Activated naive CD8-positive, alpha-beta T cell treated with anti-CD3 and anti-CD28 coated beads, Interleukin-2, amount 10 ng/mL, durations not matched to agents 7 days and 5 days (primary cell): ENCODE data around the gene PTBP3. TPM values are rescaled to one million over a fixed set of nuclear protein-coding genes. Genes with fewer than 3 reads are reported as not detected.
"Not testable (repeated sequence)": the region's sequence is repeated elsewhere in the genome, so short reads cannot be mapped to it uniquely, and the experiment has no call there.

Source experiments
- ATAC-seq: fragments of 150-1000 bp; cut with Tn5 transposase; one replicate; pipeline ENCODE4 v1.10.0; 2021; ENCODE audit warnings: low read depth, moderate library complexity
- POLR2A ChIA-PET: fragments of 350-600 bp; sonication (Branson Sonifier 250); formaldehyde crosslinking; loops from one replicate; lab custom pipeline; 2021; ENCODE audit warnings: antibody characterized with exemption; lab: Charles Lee
- DNase-seq: peaks from one replicate; pipeline ENCODE4 v3.0.0; 2021
- H3K27ac Mint-ChIP-seq: one replicate; pipeline ENCODE4 v1.8.0; 2022; ENCODE audit warnings: mild to moderate bottlenecking, mixed read lengths
- H3K27me3 Mint-ChIP-seq: one replicate; pipeline ENCODE4 v1.8.0; 2022; ENCODE audit warnings: mild to moderate bottlenecking, moderate library complexity, mixed read lengths
- H3K36me3 Mint-ChIP-seq: one replicate; pipeline ENCODE4 v1.8.0; 2021; ENCODE audit warnings: mild to moderate bottlenecking, mixed read lengths
- H3K4me1 Mint-ChIP-seq: one replicate; pipeline ENCODE4 v1.8.0; 2021; ENCODE audit warnings: mixed read lengths
- H3K4me3 Mint-ChIP-seq: one replicate; pipeline ENCODE4 v1.8.0; 2022; ENCODE audit warnings: mild to moderate bottlenecking, moderate library complexity, mixed read lengths
- H3K9me3 Mint-ChIP-seq: one replicate; pipeline ENCODE4 v1.8.0; 2021; ENCODE audit warnings: mixed read lengths
- total RNA-seq, 2 experiments: library from RNA; stranded (reverse); gene quantifications; one replicate each; pipeline ENCODE4 v1.2.3, GENCODE V29; 2021

Gene PTBP3
- total RNA-seq, 2 experiments from 2014 or later: 144 to 155 TPM

- H3K4me1 Mint-ChIP-seq: peaks cover 26% of the 10 kb centered on the region
- H3K27me3 Mint-ChIP-seq: not testable (repeated sequence)
Observed at GRCh38 chr9:112374232-112374631, 40.8 kb upstream of the PTBP3 start.

GRCh38 chr9:112373666-112374065, 40.2 kb upstream of the PTBP3 start:
- POLR2A ChIA-PET, ATAC-seq, H3K4me3 Mint-ChIP-seq, H3K27me3 Mint-ChIP-seq, H3K27ac Mint-ChIP-seq, DNase-seq: not testable (repeated sequence)
- H3K9me3 Mint-ChIP-seq: peaks cover 16% of the 10 kb centered on the region
- H3K36me3 Mint-ChIP-seq: peaks cover 26% of the 10 kb centered on the region
- peaks cover 25% of the 10 kb centered on the region for H3K4me1 Mint-ChIP-seq

More at GRCh38 chr9:112374232-112374631, 40.8 kb upstream of the PTBP3 start:
- Mint-ChIP-seq H3K36me3 (peaks cover 26% of the 10 kb centered on the region), H3K9me3 (peaks cover 16% of the 10 kb centered on the region)
- POLR2A ChIA-PET, H3K4me3 Mint-ChIP-seq, ATAC-seq, H3K27ac Mint-ChIP-seq, DNase-seq: not testable (repeated sequence)

- POLR2A ChIA-PET: no interaction called here
- ATAC-seq: no peak
- Mint-ChIP-seq H3K4me1 (peaks cover 6% of the 10 kb centered on the region), H3K27me3 (no peaks in the 10 kb centered on the region), H3K27ac (no peak overlapping the region), H3K9me3 (peaks cover 20% of the 10 kb centered on the region), H3K36me3 (peaks cover 26% of the 10 kb centered on the region), H3K4me3 (no peak overlapping the region)
- DNase-seq: no peak
Observed at GRCh38 chr9:112371060-112371459, 37.6 kb upstream of the PTBP3 start.

GRCh38 chr9:112369817-112370216, 36.4 kb upstream of the PTBP3 start:
- DNase-seq (no peak), ATAC-seq (no peak)
- H3K9me3 Mint-ChIP-seq: peaks cover 24% of the 10 kb centered on the region
- no peak overlapping the region for H3K27ac Mint-ChIP-seq
- peaks cover 1% of the 10 kb centered on the region for H3K27me3 Mint-ChIP-seq
- H3K4me1 Mint-ChIP-seq: peaks cover 4% of the 10 kb centered on the region
- H3K4me3 Mint-ChIP-seq: no peak overlapping the region
- POLR2A ChIA-PET: interaction anchor here (2.0 kb wide), 1 partner anchor 10 kb away, joined by 6 read pairs; the partner anchor contains the start of gene HSDL2
- peaks cover 19% of the 10 kb centered on the region for H3K36me3 Mint-ChIP-seq

- DNase-seq: no peak
- POLR2A ChIA-PET: interaction anchor here (1.4 kb wide), 1 partner anchor 12 kb away, joined by 6 read pairs; the partner anchor contains the start of gene HSDL2
- peaks cover 20% of the 10 kb centered on the region for H3K9me3 Mint-ChIP-seq
- peaks cover 5% of the 10 kb centered on the region for H3K27me3 Mint-ChIP-seq
- no peak for ATAC-seq
- H3K27ac Mint-ChIP-seq: no peak overlapping the region
- no peaks in the 10 kb centered on the region for H3K4me1 Mint-ChIP-seq
- H3K36me3 Mint-ChIP-seq: peaks cover 15% of the 10 kb centered on the region
- H3K4me3 Mint-ChIP-seq: no peak overlapping the region
Observed at GRCh38 chr9:112367465-112367864, 34.0 kb upstream of the PTBP3 start.

- H3K27me3 Mint-ChIP-seq: peaks cover 10% of the 10 kb centered on the region
- ATAC-seq (no peak), DNase-seq (no peak)
- H3K4me3 Mint-ChIP-seq: no peak overlapping the region
- H3K27ac Mint-ChIP-seq: no peak overlapping the region
- H3K4me1 Mint-ChIP-seq: peaks cover 4% of the 10 kb centered on the region
- H3K9me3 Mint-ChIP-seq: peaks cover 19% of the 10 kb centered on the region
- peaks cover 13% of the 10 kb centered on the region for H3K36me3 Mint-ChIP-seq
- POLR2A ChIA-PET: interaction anchor here (1.4 kb wide), 1 partner anchor 13 kb away, joined by 6 read pairs; the partner anchor contains the start of gene HSDL2
Observed at GRCh38 chr9:112366591-112366990, 33.2 kb upstream of the PTBP3 start.

GRCh38 chr9:112365257-112365656, 31.8 kb upstream of the PTBP3 start:
- POLR2A ChIA-PET, H3K4me3 Mint-ChIP-seq, H3K27ac Mint-ChIP-seq, H3K4me1 Mint-ChIP-seq, DNase-seq, H3K36me3 Mint-ChIP-seq, ATAC-seq: not testable (repeated sequence)
- Mint-ChIP-seq H3K9me3 (peaks cover 17% of the 10 kb centered on the region), H3K27me3 (peaks cover 10% of the 10 kb centered on the region)

GRCh38 chr9:112364761-112365160, 31.3 kb upstream of the PTBP3 start:
- no peak for DNase-seq
- H3K36me3 Mint-ChIP-seq: peaks cover 9% of the 10 kb centered on the region
- no peak overlapping the region for H3K27ac Mint-ChIP-seq
- peaks cover 8% of the 10 kb centered on the region for H3K4me1 Mint-ChIP-seq
- H3K9me3 Mint-ChIP-seq: peaks cover 14% of the 10 kb centered on the region
- POLR2A ChIA-PET: no interaction called here
- peaks cover 10% of the 10 kb centered on the region for H3K27me3 Mint-ChIP-seq
- no peak for ATAC-seq
- no peak overlapping the region for H3K4me3 Mint-ChIP-seq

- H3K4me1 Mint-ChIP-seq: peaks cover 8% of the 10 kb centered on the region
- DNase-seq (no peak), ATAC-seq (peak; percentile 54)
- H3K27me3 Mint-ChIP-seq: peaks cover 10% of the 10 kb centered on the region
- H3K27ac Mint-ChIP-seq: no peak overlapping the region
- H3K36me3 Mint-ChIP-seq: peaks cover 1% of the 10 kb centered on the region
- POLR2A ChIA-PET: no interaction called here
- H3K9me3 Mint-ChIP-seq: peaks cover 6% of the 10 kb centered on the region
- H3K4me3 Mint-ChIP-seq: no peak overlapping the region
Observed at GRCh38 chr9:112361601-112362000, 28.2 kb upstream of the PTBP3 start.

- H3K9me3 Mint-ChIP-seq: peaks cover 2% of the 10 kb centered on the region
- no peak for DNase-seq
- POLR2A ChIA-PET: no interaction called here
- H3K4me1 Mint-ChIP-seq: peaks cover 14% of the 10 kb centered on the region
- peaks cover 1% of the 10 kb centered on the region for H3K36me3 Mint-ChIP-seq
- H3K27me3 Mint-ChIP-seq: peaks cover 10% of the 10 kb centered on the region
- H3K27ac Mint-ChIP-seq: no peak overlapping the region
- H3K4me3 Mint-ChIP-seq: no peak overlapping the region
- no peak for ATAC-seq
Observed at GRCh38 chr9:112360047-112360804, 26.8 kb upstream of the PTBP3 start.

- Mint-ChIP-seq H3K9me3 (no peaks in the 10 kb centered on the region), H3K27me3 (peaks cover 4% of the 10 kb centered on the region), H3K36me3 (peaks cover 3% of the 10 kb centered on the region), H3K4me3 (no peak overlapping the region), H3K4me1 (peaks cover 18% of the 10 kb centered on the region), H3K27ac (no peak overlapping the region)
- ATAC-seq (peak; percentile 54), DNase-seq (no peak)
- POLR2A ChIA-PET: interaction anchor here (0.6 kb wide), 2 partner anchors 365 to 833 kb away, joined by 3 to 5 read pairs; no protein-coding TSS in a partner anchor
Observed at GRCh38 chr9:112355427-112355897, 22.0 kb upstream of the PTBP3 start.

GRCh38 chr9:112354081-112354743, 20.8 kb upstream of the PTBP3 start:
- H3K27ac Mint-ChIP-seq: no peak overlapping the region
- POLR2A ChIA-PET: interaction anchor here (1.4 kb wide), 1 partner anchor 21 kb away, joined by 4 read pairs; the partner anchor contains the start of gene PTBP3
- H3K27me3 Mint-ChIP-seq: peaks cover 4% of the 10 kb centered on the region
- DNase-seq (no peak), ATAC-seq (no peak)
- peaks cover 16% of the 10 kb centered on the region for H3K4me1 Mint-ChIP-seq
- no peak overlapping the region for H3K4me3 Mint-ChIP-seq
- H3K36me3 Mint-ChIP-seq: peaks cover 3% of the 10 kb centered on the region
- no peaks in the 10 kb centered on the region for H3K9me3 Mint-ChIP-seq

GRCh38 chr9:112352209-112352608, 18.8 kb upstream of the PTBP3 start:
- Mint-ChIP-seq H3K36me3 (peaks cover 3% of the 10 kb centered on the region), H3K27me3 (peaks cover 4% of the 10 kb centered on the region), H3K4me3 (no peak overlapping the region), H3K4me1 (peaks cover 28% of the 10 kb centered on the region), H3K27ac (no peak overlapping the region), H3K9me3 (peaks cover 1% of the 10 kb centered on the region)
- DNase-seq (no peak), ATAC-seq (no peak)
- POLR2A ChIA-PET: no interaction called here
